Suprapubic skin (tissue), 4 donors: ENCODE results near the gene CNOT3.

Source experiments
- CTCF ChIP-seq, 2 donors: fragments of 200-600 bp in 1 of 2; fragments of 450-650 bp in 1 of 2; sonication (generic) in 1 of 2; IDR thresholded peaks; one replicate each; pipeline ENCODE4 v1.5.1; 2016 to 2019; ENCODE audit warnings: antibody characterized with exemption in 2 of 2, mild to moderate bottlenecking in 1 of 2, moderate library complexity in 1 of 2
- POLR2A ChIP-seq, 2 donors: fragments of 450-650 bp; IDR thresholded peaks; one replicate each; pipeline ENCODE4 v1.6.1; 2017; ENCODE audit warnings: antibody characterized with exemption in 2 of 2, mild to moderate bottlenecking in 2 of 2, moderate library complexity in 2 of 2
- POLR2AphosphoS5 ChIP-seq, 3 donors: sonication (generic); formaldehyde crosslinking; IDR thresholded peaks; one replicate each; pipeline ENCODE4 v1.6.1; 2017; ENCODE audit warnings: antibody characterized with exemption in 3 of 3

GRCh38 chr19:54153731-54154326 is 16.3 kb downstream of the CNOT3 start:
- TF ChIP-seq CTCF (IDR thresholded peaks at IDR 0.05) (no peak), POLR2A (IDR thresholded peaks at IDR 0.05) (no peak), POLR2AphosphoS5 (IDR thresholded peaks at IDR 0.05) (no peak)
